ENCODE data around the gene MAJIN.

Gene MAJIN

GRCh38 chr11:64947208-64947814 is 24.6 kb downstream of the MAJIN start:
- Histone ChIP-seq H3K36me3 (ENCODE audit: insufficient read depth, low read length) (no peaks in the 10 kb centered on the region), H3K4me3 (no peak overlapping the region), H3K9ac (ENCODE audit: insufficient read length) (no peak overlapping the region), H3K9me3 (ENCODE audit: low read depth, low read length) (no peaks in the 10 kb centered on the region), H3K27ac (no peak overlapping the region)
- no peak for TF ChIP-seq POLR2AphosphoS5 (IDR thresholded peaks at IDR 0.05; ENCODE audit: borderline replicate concordance, low read depth, low read length)
- TF ChIP-seq EZH2 (IDR thresholded peaks at IDR 0.05): no peak
- no peak for DNase-seq (ENCODE audit: low read depth, low spot score)

DNA sequence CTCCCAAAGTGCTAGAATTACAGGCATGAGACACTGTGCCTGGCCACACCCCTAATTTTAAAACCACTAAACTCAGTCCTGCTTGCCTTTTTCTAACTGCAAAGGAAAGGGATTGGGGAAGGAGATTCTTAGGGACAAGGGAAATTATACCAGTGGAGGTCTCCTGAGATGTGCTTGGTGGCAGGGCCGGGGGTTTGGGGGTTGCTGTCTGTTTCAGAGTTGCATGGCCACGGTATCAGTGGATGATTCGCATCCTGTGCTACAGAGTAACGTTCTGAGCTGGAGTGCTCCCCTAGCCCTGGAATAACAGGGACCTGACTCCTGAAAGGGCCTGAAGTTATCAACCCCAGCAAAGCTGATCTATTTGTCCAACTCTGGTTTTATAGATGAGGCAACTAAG is 35.4 kb downstream of the MAJIN start:
- H3K27ac ChIP-seq: no peak overlapping the region
- no peak overlapping the region for H3K9ac ChIP-seq (ENCODE audit: insufficient read length)
- no peak for DNase-seq (ENCODE audit: low read depth, low spot score)
- no peak overlapping the region for H3K4me3 ChIP-seq
- H3K9me3 ChIP-seq (ENCODE audit: low read depth, low read length): no peaks in the 10 kb centered on the region
- no peaks in the 10 kb centered on the region for H3K36me3 ChIP-seq (ENCODE audit: insufficient read depth, low read length)
- TF ChIP-seq POLR2AphosphoS5 (IDR thresholded peaks at IDR 0.05; ENCODE audit: borderline replicate concordance, low read depth, low read length) (no peak), EZH2 (IDR thresholded peaks at IDR 0.05) (no peak), FOXP2 (optimal IDR thresholded peaks at IDR 0.05; ENCODE audit: control extremely low read depth, extremely low read length, insufficient read depth) (no peak)

GRCh38 chr11:64935359-64936081 is 36.4 kb downstream of the MAJIN start, which contains the start of gene GPHA2:
GPHA2 (minus strand) TSS chr11:64935893; CDS start chr11:64935460, 433 bp downstream.
- Histone ChIP-seq H3K4me3 (peak within 1 kb of the TSS; percentile 45; the same call in 1 of the 2 replicates), H3K27ac (no peak within 1 kb of the TSS), H3K9ac (ENCODE audit: insufficient read length) (no peak within 1 kb of the TSS), H3K9me3 (ENCODE audit: low read depth, low read length) (no peaks in the 10 kb centered on the region), H3K36me3 (ENCODE audit: insufficient read depth, low read length) (no peaks in the 10 kb centered on the region)
- DNase-seq (ENCODE audit: low read depth, low spot score): no peak
- TF ChIP-seq FOXP2 (optimal IDR thresholded peaks at IDR 0.05; ENCODE audit: control extremely low read depth, extremely low read length, insufficient read depth) (no peak), POLR2AphosphoS5 (IDR thresholded peaks at IDR 0.05; ENCODE audit: borderline replicate concordance, low read depth, low read length) (no peak), EZH2 (IDR thresholded peaks at IDR 0.05) (no peak)

- TF ChIP-seq EZH2 (IDR thresholded peaks at IDR 0.05) (no peak), FOXP2 (optimal IDR thresholded peaks at IDR 0.05; ENCODE audit: control extremely low read depth, extremely low read length, insufficient read depth) (no peak), POLR2AphosphoS5 (IDR thresholded peaks at IDR 0.05; ENCODE audit: borderline replicate concordance, low read depth, low read length) (no peak)
- H3K36me3 ChIP-seq (ENCODE audit: insufficient read depth, low read length): no peaks in the 10 kb centered on the region
- no peaks in the 10 kb centered on the region for H3K9me3 ChIP-seq (ENCODE audit: low read depth, low read length)
- H3K4me3 ChIP-seq: no peak overlapping the region
- H3K27ac ChIP-seq: no peak overlapping the region
- no peak overlapping the region for H3K9ac ChIP-seq (ENCODE audit: insufficient read length)
- no peak for DNase-seq (ENCODE audit: low read depth, low spot score)
Measured at GRCh38 chr11:64934682-64935358, 37.1 kb downstream of the MAJIN start.

GRCh38 chr11:64933935-64934681 is 37.8 kb downstream of the MAJIN start:
- no peak for DNase-seq (ENCODE audit: low read depth, low spot score)
- TF ChIP-seq FOXP2 (optimal IDR thresholded peaks at IDR 0.05; ENCODE audit: control extremely low read depth, extremely low read length, insufficient read depth) (no peak), EZH2 (IDR thresholded peaks at IDR 0.05) (no peak), POLR2AphosphoS5 (IDR thresholded peaks at IDR 0.05; ENCODE audit: borderline replicate concordance, low read depth, low read length) (no peak)
- H3K9ac ChIP-seq (ENCODE audit: insufficient read length): no peak overlapping the region
- no peaks in the 10 kb centered on the region for H3K9me3 ChIP-seq (ENCODE audit: low read depth, low read length)
- H3K27ac ChIP-seq: no peak overlapping the region
- H3K4me3 ChIP-seq: no peak overlapping the region
- no peaks in the 10 kb centered on the region for H3K36me3 ChIP-seq (ENCODE audit: insufficient read depth, low read length)

DNA sequence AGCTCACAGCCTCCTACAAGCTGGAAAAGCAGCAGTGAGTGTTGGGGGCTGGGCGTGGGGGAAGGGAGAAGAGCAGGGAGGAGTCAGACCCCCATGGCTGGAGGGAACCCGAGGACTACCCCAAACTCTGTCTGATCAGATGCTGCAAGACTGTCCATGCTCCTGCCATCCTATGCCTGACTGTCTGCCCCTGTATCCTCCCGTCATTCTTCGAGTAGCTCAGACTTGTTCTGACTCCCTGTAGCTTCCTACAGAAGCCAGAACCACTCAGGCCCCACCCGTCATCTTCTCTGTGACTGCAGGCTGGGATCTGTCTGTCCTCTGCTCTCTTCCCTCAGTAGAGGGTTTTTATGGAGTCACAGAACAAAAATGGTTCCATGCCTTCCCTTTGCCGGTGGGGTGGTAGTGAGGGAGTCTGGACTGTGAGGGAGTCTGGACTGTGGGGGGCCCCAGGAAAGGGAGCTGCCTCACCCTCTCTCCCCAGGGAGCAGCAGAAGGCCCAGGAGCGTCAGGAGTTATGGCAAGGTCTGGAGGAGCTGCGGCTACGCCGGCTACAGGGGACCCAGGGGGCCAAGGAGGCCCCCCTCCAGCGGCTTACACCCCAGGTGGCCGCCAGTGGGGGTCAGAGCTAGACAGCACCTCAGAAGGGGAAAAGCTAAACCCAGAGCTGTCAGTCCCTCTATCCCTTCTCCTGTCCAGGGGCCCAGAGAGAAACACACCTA is 38.5 kb downstream of the MAJIN start:
- H3K36me3 ChIP-seq (ENCODE audit: insufficient read depth, low read length): no peaks in the 10 kb centered on the region
- no peak for DNase-seq (ENCODE audit: low read depth, low spot score)
- no peak overlapping the region for H3K9ac ChIP-seq (ENCODE audit: insufficient read length)
- H3K27ac ChIP-seq: no peak overlapping the region
- H3K4me3 ChIP-seq: no peak overlapping the region
- H3K9me3 ChIP-seq (ENCODE audit: low read depth, low read length): no peaks in the 10 kb centered on the region
- TF ChIP-seq FOXP2 (optimal IDR thresholded peaks at IDR 0.05; ENCODE audit: control extremely low read depth, extremely low read length, insufficient read depth) (no peak), EZH2 (IDR thresholded peaks at IDR 0.05) (no peak), POLR2AphosphoS5 (IDR thresholded peaks at IDR 0.05; ENCODE audit: borderline replicate concordance, low read depth, low read length) (no peak)

GRCh38 chr11:64932324-64932723 is 39.6 kb downstream of the MAJIN start:
- Histone ChIP-seq H3K36me3 (ENCODE audit: insufficient read depth, low read length) (no peaks in the 10 kb centered on the region), H3K9ac (ENCODE audit: insufficient read length) (no peak overlapping the region), H3K27ac (no peak overlapping the region), H3K4me3 (no peak overlapping the region), H3K9me3 (ENCODE audit: low read depth, low read length) (no peaks in the 10 kb centered on the region)
- TF ChIP-seq FOXP2 (optimal IDR thresholded peaks at IDR 0.05; ENCODE audit: control extremely low read depth, extremely low read length, insufficient read depth) (no peak), POLR2AphosphoS5 (IDR thresholded peaks at IDR 0.05; ENCODE audit: borderline replicate concordance, low read depth, low read length) (no peak), EZH2 (IDR thresholded peaks at IDR 0.05) (no peak)
- no peak for DNase-seq (ENCODE audit: low read depth, low spot score)
